ENCODE measurements around the gene C10orf67. TPM values are rescaled to one million over a fixed set of nuclear protein-coding genes. Genes with fewer than 3 reads are reported as not detected.

C10orf67 gene
- total and polyA plus RNA-seq, 9 of the 15 experiments (the other 6 are each of a cell fraction or from before 2014, with no cell fraction given): not detected

GRCh38 chr10:23310404-23310803, 34.2 kb downstream of the C10orf67 start:
- Histone ChIP-seq H3K4me1 (replicated peaks in 1 of 2; ENCODE audit: control insufficient read depth in 2 of 2, insufficient read depth in 2 of 2, low read length in 2 of 2) (no peaks in the 10 kb centered on the region), H3K9me1 (ENCODE audit: control insufficient read depth, insufficient read depth, low read length) (no peaks in the 10 kb centered on the region), H3K36me3 (ENCODE audit: control insufficient read depth, insufficient read depth, low read length) (no peaks in the 10 kb centered on the region), H2AFZ (ENCODE audit: low read depth, low read length) (no peak overlapping the region), H3K9ac (ENCODE audit: insufficient read depth in 1 of 2, low read depth in 2 of 2, low read length in 2 of 2) (no peak overlapping the region), H3K4me3 (no peak overlapping the region), H3K4me2 (ENCODE audit: insufficient read depth, low read length) (no peak overlapping the region), H3K27me3 (ENCODE audit: control insufficient read depth in 2 of 2, insufficient read depth in 2 of 2, low read length in 2 of 2) (no peaks in the 10 kb centered on the region; a peak in 2 of 5 replicates), H3K27ac (ENCODE audit: extremely low read depth, low read depth, low read length) (no peak overlapping the region), H4K20me1 (replicated peaks; ENCODE audit: control insufficient read depth, insufficient read depth, low read length) (no peaks in the 10 kb centered on the region), H3K9me3 (replicated peaks; ENCODE audit: control insufficient read depth, insufficient read depth, low read depth, low read length) (no peaks in the 10 kb centered on the region), H3K79me2 (ENCODE audit: control insufficient read depth, insufficient read depth, low read length) (no peaks in the 10 kb centered on the region)
- in situ Hi-C loops (cut with MboI) (loop anchor here (25.0 kb wide), 1 partner anchor 902 kb away; the partner anchor contains the start of gene KIAA1217), intact Hi-C loops (cut with micrococcal nuclease) (loop anchor here (5.0 kb wide), 1 partner anchor 882 kb away; no protein-coding TSS in a partner anchor)
- BruUV-seq (replicated peaks): no TSS peak
- FAIRE-seq (no peak), DNase-seq (ENCODE audit: extremely low read depth in 1 of 4, low spot score in 3 of 4) (no peak), ATAC-seq (no peak)
- ChIA-PET CTCF (ENCODE audit: low intra/inter-chr PET ratio) (no interaction called here), POLR2A (no interaction called here)
- 0% methylated on average over 1 of the region's 1 CpG for WGBS (ENCODE audit: insufficient coverage, low coverage, missing lambda C conversion rate)
- TF ChIP-seq PHF8 (IDR thresholded peaks at IDR 0.05; ENCODE audit: borderline replicate concordance, low read length): no peak
- TF ChIP-seq ETV1 (tag; conservative IDR thresholded peaks at IDR 0.05; ENCODE audit: low read depth): no peak
- no peak for TF ChIP-seq FOXA1 (IDR thresholded peaks at IDR 0.05; ENCODE audit: borderline replicate concordance)
- no peak for TF ChIP-seq ETV6 (IDR thresholded peaks at IDR 0.05; ENCODE audit: borderline replicate concordance in 1 of 2, low read depth in 2 of 2, low read length in 1 of 2)
- TF ChIP-seq ETV6 (CRISPR knock-in tag; IDR thresholded peaks at IDR 0.05; ENCODE audit: borderline replicate concordance): no peak
- TF ChIP-seq MYBL2 (IDR thresholded peaks at IDR 0.05; ENCODE audit: low read depth): no peak
- no peak for TF ChIP-seq MYBL2 (CRISPR knock-in tag; IDR thresholded peaks at IDR 0.05; ENCODE audit: borderline replicate concordance)
- TF ChIP-seq PBX2 (CRISPR knock-in tag; IDR thresholded peaks at IDR 0.05; ENCODE audit: low read depth): no peak
- TF ChIP-seq PBX2 (tag; conservative IDR thresholded peaks at IDR 0.05; ENCODE audit: low read depth): no peak
- TF ChIP-seq CREM (IDR thresholded peaks at IDR 0.05; ENCODE audit: low read depth): no peak
- TF ChIP-seq ZBTB43 (CRISPR knock-in tag; IDR thresholded peaks at IDR 0.05): no peak
- TF ChIP-seq CTCF (IDR thresholded peaks at IDR 0.05 in 2 of 3, conservative IDR thresholded peaks at IDR 0.05 in 1 of 3; ENCODE audit: insufficient read depth in 2 of 3, low read depth in 1 of 3, low read length in 3 of 3): no peak
- TF ChIP-seq BCL6 (CRISPR knock-in tag; IDR thresholded peaks at IDR 0.05): no peak
- TF ChIP-seq ZKSCAN1 (IDR thresholded peaks at IDR 0.05; ENCODE audit: low read depth, low read length): no peak

Data from K562 (cell line).